HT-29 (cell line): ENCODE data around the gene TBC1D22A. TPM values are rescaled to one million over a fixed set of nuclear protein-coding genes. Genes with fewer than 3 reads are reported as not detected.

Source experiments
- DNase-seq: peaks from one replicate; pipeline ENCODE4 v3.0.0-alpha.2; 2015; ENCODE audit warnings: low spot score
- total RNA-seq: library from RNA; depleted of rRNA; stranded (reverse); fragments of >200 nt; shearing (Covaris generic); gene quantifications from 2 replicates; pipeline ENCODE4 v1.2.3, GENCODE V29; 2014

TBC1D22A gene
- total RNA-seq, 1 experiment from 2014 or later, result 23.9 TPM

- DNase-seq, result no peak
Observed at GRCh38 chr22:46906326-46907045, 144.0 kb downstream of the TBC1D22A start.

GRCh38 chr22:46907241-46908215, 145.1 kb downstream of the TBC1D22A start:
- DNase-seq, result no peak

GRCh38 chr22:46908641-46909107, 146.2 kb downstream of the TBC1D22A start:
- DNase-seq, result no peak

- DNase-seq, result no peak
Observed at GRCh38 chr22:46909237-46910030, 147.0 kb downstream of the TBC1D22A start.

- DNase-seq, result no peak
Observed at GRCh38 chr22:46910624-46911023, 148.2 kb downstream of the TBC1D22A start.

- DNase-seq, result no peak
Observed at GRCh38 chr22:46911346-46911745, 148.9 kb downstream of the TBC1D22A start.

- DNase-seq, result no peak
Observed at GRCh38 chr22:46913351-46913750, 150.9 kb downstream of the TBC1D22A start.

- DNase-seq, result no peak
Observed at GRCh38 chr22:46914481-46914880, 152.0 kb downstream of the TBC1D22A start.

- DNase-seq, result no peak
Observed at GRCh38 chr22:46914916-46915894, 152.8 kb downstream of the TBC1D22A start.

- no peak for DNase-seq
Observed at GRCh38 chr22:46915950-46916730, 153.7 kb downstream of the TBC1D22A start.

GRCh38 chr22:46916886-46917770, 154.7 kb downstream of the TBC1D22A start:
- no peak for DNase-seq

- no peak for DNase-seq
Observed at GRCh38 chr22:46917771-46918101, 155.3 kb downstream of the TBC1D22A start.

- DNase-seq, result no peak
Observed at GRCh38 chr22:46918197-46918596, 155.7 kb downstream of the TBC1D22A start.

GRCh38 chr22:46922037-46922436, 159.6 kb downstream of the TBC1D22A start:
- no peak for DNase-seq

GRCh38 chr22:46923394-46923793, 160.9 kb downstream of the TBC1D22A start:
- no peak for DNase-seq

- no peak for DNase-seq
Observed at GRCh38 chr22:46925818-46926217, 163.4 kb downstream of the TBC1D22A start.

GRCh38 chr22:46929046-46929709, 166.7 kb downstream of the TBC1D22A start:
- no peak for DNase-seq

- DNase-seq, result no peak
Observed at GRCh38 chr22:46929710-46930204, 167.3 kb downstream of the TBC1D22A start.
